WERI-Rb-1 (cell line): ENCODE results near the gene LMO3.

Experiments
- DNase-seq: peaks from one replicate; pipeline ENCODE4 v3.0.0-alpha.2; 2020
- H3K27ac ChIP-seq: fragments of 250-450 bp; sonication (Bioruptor Pico); 2 replicates; pipeline ENCODE4 v1.5.1; 2020; ENCODE audit warnings: mild to moderate bottlenecking, moderate library complexity
- H3K27me3 ChIP-seq: fragments of 250-450 bp; sonication (Bioruptor Pico); 2 replicates; pipeline ENCODE4 v1.5.1; 2021; ENCODE audit warnings: mild to moderate bottlenecking, low read depth, moderate library complexity; ENCODE audit not compliant: insufficient read depth, severe bottlenecking
- H3K36me3 ChIP-seq: fragments of 250-450 bp; sonication (Bioruptor Pico); 2 replicates; pipeline ENCODE4 v1.5.1; 2020; ENCODE audit warnings: mild to moderate bottlenecking, moderate library complexity
- H3K4me3 ChIP-seq: 2 replicates; pipeline ENCODE4 v1.5.1; 2011; ENCODE audit warnings: low read depth, mild to moderate bottlenecking, control low read depth, low read length
- H3K9me3 ChIP-seq: fragments of 250-450 bp; sonication (Bioruptor Pico); 2 replicates; pipeline ENCODE4 v1.5.1; 2021; ENCODE audit warnings: mild to moderate bottlenecking, moderate library complexity; ENCODE audit not compliant: severe bottlenecking
- CTCF ChIP-seq: IDR thresholded peaks from 2 replicates; pipeline ENCODE4 v1.5.1; 2011; ENCODE audit warnings: low read depth, mild to moderate bottlenecking, control low read depth, inconsistent platforms, low read length

Gene LMO3

DNA sequence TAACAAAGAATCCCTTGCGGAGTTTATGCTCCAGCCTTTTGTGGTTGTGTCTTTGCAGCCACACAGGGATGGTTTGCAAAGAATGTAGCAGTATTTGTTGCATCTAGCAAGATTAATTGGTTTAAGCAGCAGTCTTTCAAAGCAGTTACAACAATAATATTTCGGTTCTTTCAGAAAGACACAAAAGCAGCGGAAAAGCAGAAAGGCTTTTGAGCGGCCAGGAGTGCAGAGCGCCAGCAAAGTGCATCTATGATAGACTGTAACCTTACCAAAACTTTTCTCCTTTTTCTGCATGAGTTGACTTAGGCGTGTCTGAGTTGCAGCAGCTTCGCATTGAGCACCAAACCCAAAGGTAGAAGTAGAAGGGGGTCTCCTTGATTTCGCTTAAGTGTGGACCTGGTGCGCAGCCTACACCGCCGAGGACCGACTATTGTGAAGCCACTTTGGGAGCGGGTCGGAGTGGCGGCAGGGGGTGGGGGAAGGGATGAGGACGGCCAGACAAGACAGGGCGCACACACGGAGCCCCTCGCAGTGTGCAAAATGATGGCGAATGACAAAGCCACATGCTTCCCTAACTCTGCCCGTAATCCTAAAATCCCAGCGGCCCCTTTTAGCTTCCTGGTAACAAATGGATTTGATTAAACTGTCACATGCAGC is 1.2 kb downstream of the LMO3 start:
- peak; percentile 41 for DNase-seq
- TF ChIP-seq CTCF: no peak
- H3K27ac ChIP-seq: peak overlapping the region; percentile 1
- H3K27me3 ChIP-seq: no peaks in the 10 kb centered on the region
- peak overlapping the region; percentile 80 for H3K4me3 ChIP-seq
- peaks cover 2% of the 10 kb centered on the region for H3K36me3 ChIP-seq
- no peaks in the 10 kb centered on the region for H3K9me3 ChIP-seq

DNA sequence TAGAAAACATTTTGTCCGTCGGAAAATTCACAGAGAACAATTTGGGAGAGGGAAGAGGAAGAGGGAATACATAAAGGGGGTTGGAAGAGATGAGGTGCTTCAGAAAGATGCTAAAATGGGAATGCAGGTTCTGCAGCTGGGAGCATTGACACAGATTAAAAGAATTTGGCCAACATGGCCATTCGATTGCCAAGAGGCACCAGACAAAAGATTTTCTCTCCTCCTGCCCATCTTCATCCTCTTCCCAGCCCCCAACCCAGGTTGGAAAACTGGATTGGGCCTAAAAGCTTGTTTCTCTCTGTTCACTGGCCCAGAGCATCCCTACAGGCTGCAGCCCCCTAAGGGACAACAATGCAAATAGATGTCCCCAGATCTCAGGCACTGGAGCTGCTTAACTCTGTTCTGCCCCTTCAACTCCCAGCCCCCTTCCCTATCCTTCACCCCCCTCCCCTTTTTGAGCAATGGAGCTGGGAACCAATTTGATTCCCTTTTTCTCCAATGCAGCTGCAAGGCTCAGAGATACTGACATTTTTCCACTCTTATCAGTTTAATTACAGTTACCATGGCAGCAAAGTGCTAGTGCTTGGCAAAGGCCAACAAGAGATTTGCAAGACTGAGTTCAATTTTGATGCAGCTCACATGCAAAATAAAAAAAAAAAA is 1.9 kb downstream of the LMO3 start:
- TF ChIP-seq CTCF: no peak
- H3K36me3 ChIP-seq: peaks cover 6% of the 10 kb centered on the region
- H3K9me3 ChIP-seq: no peaks in the 10 kb centered on the region
- H3K27me3 ChIP-seq: no peaks in the 10 kb centered on the region
- H3K27ac ChIP-seq: no peak overlapping the region
- no peak for DNase-seq
- H3K4me3 ChIP-seq: peak overlapping the region; percentile 80

DNA sequence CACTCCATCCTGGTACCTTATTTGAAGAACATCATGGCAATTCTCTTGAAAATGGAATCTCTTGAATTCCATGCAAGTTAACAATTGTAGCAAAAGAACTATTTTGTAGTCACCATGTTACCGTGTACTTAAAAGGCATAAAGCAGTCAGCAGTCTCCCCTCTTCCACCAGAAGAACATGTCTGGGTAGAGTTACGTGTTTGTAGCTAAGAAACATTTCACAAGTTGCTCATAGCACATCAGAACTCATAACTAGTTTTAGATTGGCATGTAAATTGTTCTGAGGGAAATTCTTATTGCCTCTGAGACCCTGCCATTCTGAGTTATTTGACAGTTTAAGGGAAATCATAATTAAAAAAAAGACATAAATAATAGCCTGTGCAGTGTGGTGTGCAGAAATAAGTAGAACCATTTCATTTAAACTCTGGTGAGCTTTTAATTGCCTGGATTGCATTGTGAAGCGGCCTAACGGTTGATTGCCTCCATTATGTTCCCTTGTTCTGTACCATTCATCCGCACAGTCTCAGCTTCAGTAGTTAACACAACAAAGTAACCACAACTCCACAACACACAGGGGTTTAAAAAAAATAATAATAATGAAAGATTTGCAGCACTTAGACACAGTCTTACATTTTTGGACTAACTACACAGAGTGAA is 2.6 kb downstream of the LMO3 start:
- no peaks in the 10 kb centered on the region for H3K27me3 ChIP-seq
- no peak for TF ChIP-seq CTCF
- H3K4me3 ChIP-seq: peak overlapping the region; percentile 80
- no peaks in the 10 kb centered on the region for H3K9me3 ChIP-seq
- H3K27ac ChIP-seq: no peak overlapping the region
- DNase-seq: no peak
- H3K36me3 ChIP-seq: peaks cover 12% of the 10 kb centered on the region

GRCh38 chr12:16602412-16602811 is 3.5 kb downstream of the LMO3 start:
- Histone ChIP-seq H3K27me3 (no peaks in the 10 kb centered on the region), H3K4me3 (no peak overlapping the region), H3K27ac (no peak overlapping the region), H3K36me3 (peaks cover 12% of the 10 kb centered on the region), H3K9me3 (no peaks in the 10 kb centered on the region)
- DNase-seq: no peak
- TF ChIP-seq CTCF: no peak

GRCh38 chr12:16600525-16600924 is 5.4 kb downstream of the LMO3 start:
- Histone ChIP-seq H3K36me3 (peaks cover 12% of the 10 kb centered on the region), H3K27ac (no peak overlapping the region), H3K4me3 (no peak overlapping the region), H3K9me3 (no peaks in the 10 kb centered on the region), H3K27me3 (no peaks in the 10 kb centered on the region)
- DNase-seq: no peak
- TF ChIP-seq CTCF: no peak
